ENCODE measurements around the gene TBATA. TPM values are rescaled to one million over a fixed set of nuclear protein-coding genes. Genes with fewer than 3 reads are reported as not detected.

The TBATA gene
- total and polyA plus RNA-seq, 10 donors = 0.45 to 2.9 (median 0.63) TPM; not detected in 2

DNA sequence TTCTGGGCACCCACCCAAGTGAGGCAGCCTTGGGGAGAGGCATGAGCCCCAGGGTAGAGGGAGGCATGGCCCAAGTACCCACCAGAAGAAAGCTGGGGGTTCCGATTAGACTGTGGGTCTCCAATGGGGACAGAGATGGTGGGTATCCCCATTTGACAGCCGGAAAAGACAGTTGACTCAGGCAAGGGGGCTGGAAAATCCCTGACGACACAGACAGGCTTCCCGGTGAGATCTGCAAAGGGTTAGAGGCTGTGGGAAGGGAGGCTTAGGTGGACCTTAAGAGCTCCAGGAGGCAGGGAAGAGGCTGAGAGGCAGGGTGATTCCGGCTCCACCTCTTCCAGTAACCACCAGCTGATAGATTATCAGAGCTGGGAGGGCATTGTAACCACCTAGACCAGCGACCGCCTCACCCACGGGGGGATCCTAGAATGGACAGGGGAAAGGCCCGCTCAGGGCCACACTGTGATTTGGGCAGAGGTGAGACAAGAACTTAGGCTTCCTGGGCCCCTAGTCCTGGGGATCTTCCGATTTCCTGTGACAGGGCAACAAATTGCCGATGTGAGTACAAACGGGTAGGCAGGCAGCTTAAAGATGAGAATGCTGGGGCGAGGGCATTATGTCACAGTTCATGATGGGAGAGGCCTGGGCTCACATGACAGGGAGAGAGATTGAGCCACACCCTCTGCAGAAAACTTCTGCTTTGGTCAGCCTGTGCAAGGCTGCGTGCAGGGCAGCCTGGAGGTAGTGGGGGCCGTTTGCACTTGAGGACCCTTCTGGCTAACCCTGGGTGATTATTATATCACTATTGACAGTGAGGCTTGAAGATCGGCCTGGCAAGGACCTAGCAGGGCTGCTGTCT, 5.4 kb downstream of the TBATA start:
- intact Hi-C loops (cut with DNase I; ENCODE audit: low total_unique reads) = no loop called here
- no peak for TF ChIP-seq POLR2A (IDR thresholded peaks at IDR 0.05)
- TF ChIP-seq POLR2AphosphoS5 (IDR thresholded peaks at IDR 0.05) = peak in 1 of 3 donors; percentile 27
- TF ChIP-seq, protein P1, sequence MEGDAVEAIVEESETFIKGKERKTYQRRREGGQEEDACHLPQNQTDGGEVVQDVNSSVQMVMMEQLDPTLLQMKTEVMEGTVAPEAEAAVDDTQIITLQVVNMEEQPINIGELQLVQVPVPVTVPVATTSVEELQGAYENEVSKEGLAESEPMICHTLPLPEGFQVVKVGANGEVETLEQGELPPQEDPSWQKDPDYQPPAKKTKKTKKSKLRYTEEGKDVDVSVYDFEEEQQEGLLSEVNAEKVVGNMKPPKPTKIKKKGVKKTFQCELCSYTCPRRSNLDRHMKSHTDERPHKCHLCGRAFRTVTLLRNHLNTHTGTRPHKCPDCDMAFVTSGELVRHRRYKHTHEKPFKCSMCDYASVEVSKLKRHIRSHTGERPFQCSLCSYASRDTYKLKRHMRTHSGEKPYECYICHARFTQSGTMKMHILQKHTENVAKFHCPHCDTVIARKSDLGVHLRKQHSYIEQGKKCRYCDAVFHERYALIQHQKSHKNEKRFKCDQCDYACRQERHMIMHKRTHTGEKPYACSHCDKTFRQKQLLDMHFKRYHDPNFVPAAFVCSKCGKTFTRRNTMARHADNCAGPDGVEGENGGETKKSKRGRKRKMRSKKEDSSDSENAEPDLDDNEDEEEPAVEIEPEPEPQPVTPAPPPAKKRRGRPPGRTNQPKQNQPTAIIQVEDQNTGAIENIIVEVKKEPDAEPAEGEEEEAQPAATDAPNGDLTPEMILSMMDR (IDR thresholded peaks at IDR 0.05 in 8 of 11, conservative IDR thresholded peaks at IDR 0.05 in 3 of 11) = no peak
- no peaks in the 10 kb centered on the region for H3K36me3 ChIP-seq
- H3K27me3 ChIP-seq (replicated peaks in 1 of 7) = peaks cover 0 to 18% (median 0%) of the 10 kb centered on the region in 7 donors
- peak overlapping the region in 4 of 8 donors; percentile 31 to 65 (median 44) for H3K27ac ChIP-seq
- no peaks in the 10 kb centered on the region for H3K9me3 ChIP-seq
- H3K4me3 ChIP-seq = no peak overlapping the region
- WGBS, 5 donors = 74 to 88% (median 84%) methylated on average over 16 of the region's 16 CpGs
- H3K4me1 ChIP-seq = peaks cover 0 to 12% (median 0%) of the 10 kb centered on the region in 6 donors
- no peak for DNase-seq

DNA sequence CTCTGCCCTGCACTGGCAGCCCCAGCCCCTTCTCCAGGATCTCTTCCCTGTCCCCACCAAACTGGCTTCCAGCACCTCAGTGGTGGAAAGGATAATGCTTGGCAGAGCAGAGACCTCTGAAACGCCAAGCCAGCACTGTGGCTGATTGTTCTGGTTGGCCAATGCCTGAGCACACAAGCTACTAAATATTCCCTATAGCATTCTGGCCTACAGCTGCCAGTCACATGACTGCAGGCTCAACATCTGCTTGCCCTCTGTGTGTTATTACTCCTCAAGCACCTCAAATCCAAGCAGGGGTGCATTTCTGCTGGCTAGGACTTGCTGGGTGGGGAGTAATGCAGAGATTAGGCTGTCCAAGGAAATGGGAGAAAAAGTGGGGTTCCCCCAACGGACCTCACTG, 6.1 kb downstream of the TBATA start:
- DNase-seq = no peak
- intact Hi-C loops (cut with DNase I; ENCODE audit: low total_unique reads) = no loop called here
- WGBS, 5 donors = 61 to 88% (median 73%) methylated on average over 2 of the region's 2 CpGs
- H3K4me3 ChIP-seq = no peak overlapping the region
- peaks cover 0 to 12% (median 0%) of the 10 kb centered on the region in 7 donors for H3K27me3 ChIP-seq (replicated peaks in 1 of 7)
- peak overlapping the region in 3 of 8 donors; percentile 33 to 65 (median 56) for H3K27ac ChIP-seq
- H3K4me1 ChIP-seq = peaks cover 0 to 12% (median 0%) of the 10 kb centered on the region in 6 donors
- TF ChIP-seq POLR2A (IDR thresholded peaks at IDR 0.05) = no peak
- TF ChIP-seq, protein P1 (IDR thresholded peaks at IDR 0.05 in 8 of 11, conservative IDR thresholded peaks at IDR 0.05 in 3 of 11) = no peak
- TF ChIP-seq POLR2AphosphoS5 (IDR thresholded peaks at IDR 0.05) = no peak
- H3K9me3 ChIP-seq = no peaks in the 10 kb centered on the region
- H3K36me3 ChIP-seq = no peaks in the 10 kb centered on the region

DNA sequence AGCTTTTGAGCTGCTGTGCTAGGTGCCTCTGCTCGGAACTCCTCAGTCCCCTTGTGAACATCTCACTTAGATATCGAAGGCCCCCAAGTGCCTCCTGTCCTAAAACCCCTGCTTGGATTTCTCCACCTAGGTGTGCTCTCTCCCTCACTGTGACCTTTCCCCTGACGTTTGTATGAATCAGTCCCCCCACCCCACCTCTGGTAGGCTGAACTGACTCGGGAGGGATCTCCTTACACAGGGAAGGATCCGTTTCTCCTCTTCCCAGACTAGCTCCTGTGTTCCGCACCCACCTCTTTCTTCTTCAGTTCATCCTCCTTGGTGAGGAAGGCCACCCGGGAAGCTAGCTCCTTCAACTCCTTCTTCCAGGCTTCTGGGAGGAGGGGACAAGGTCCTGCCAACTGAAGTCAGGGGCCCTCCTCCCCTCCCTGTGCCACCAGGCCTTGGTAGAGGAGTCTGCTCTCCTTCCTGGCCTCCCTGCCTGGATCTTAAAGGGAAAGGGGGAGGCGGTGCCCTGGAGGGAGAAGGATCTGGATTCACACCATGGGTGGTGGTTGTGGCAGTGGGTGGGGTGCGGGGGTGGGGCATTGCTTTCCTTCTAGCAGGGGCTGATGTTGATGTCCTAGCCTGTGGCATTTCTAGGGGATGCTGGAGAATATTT, 6.8 kb downstream of the TBATA start:
- no peak for DNase-seq
- Histone ChIP-seq H3K4me1 (peaks cover 0 to 8% (median 0%) of the 10 kb centered on the region in 6 donors), H3K27ac (no peak overlapping the region), H3K36me3 (no peaks in the 10 kb centered on the region), H3K9me3 (no peaks in the 10 kb centered on the region), H3K4me3 (no peak overlapping the region), H3K27me3 (replicated peaks in 1 of 7) (peaks cover 0 to 10% (median 0%) of the 10 kb centered on the region in 7 donors)
- no peak for TF ChIP-seq POLR2A (IDR thresholded peaks at IDR 0.05)
- TF ChIP-seq, protein P1 (IDR thresholded peaks at IDR 0.05 in 8 of 11, conservative IDR thresholded peaks at IDR 0.05 in 3 of 11) = no peak
- no peak for TF ChIP-seq POLR2AphosphoS5 (IDR thresholded peaks at IDR 0.05)
- 79 to 92% (median 88%) methylated on average over 9 of the region's 9 CpGs for WGBS, 5 donors
- intact Hi-C loops (cut with DNase I; ENCODE audit: low total_unique reads) = no loop called here

Data from spleen (tissue), 11 donors.